Skeletal muscle satellite cell (primary cell): ENCODE data around the gene SEZ6.

Experiments
- H3K27me3 ChIP-seq: 2 replicates; pipeline ENCODE4 v1.7.0; 2013; ENCODE audit warnings: low read length; ENCODE audit not compliant: control insufficient read depth, insufficient read depth
- H3K36me3 ChIP-seq: 2 replicates; pipeline ENCODE4 v1.7.0; 2013; ENCODE audit warnings: mild to moderate bottlenecking, control low read depth, low read length; ENCODE audit not compliant: insufficient read depth
- H3K4me1 ChIP-seq: 2 replicates; pipeline ENCODE4 v1.7.0; 2013; ENCODE audit warnings: low read length; ENCODE audit not compliant: control insufficient read depth, insufficient read depth
- H3K4me2 ChIP-seq: 2 replicates; pipeline ENCODE4 v1.7.0; 2013; ENCODE audit warnings: mild to moderate bottlenecking, low read length
- H3K4me3 ChIP-seq: 2 replicates; pipeline ENCODE4 v1.7.0; 2013; ENCODE audit warnings: low read length
- H3K9ac ChIP-seq: 2 replicates; pipeline ENCODE4 v1.7.0; 2013; ENCODE audit warnings: mild to moderate bottlenecking, low read depth, low read length, moderate library complexity
- H3K9me3 ChIP-seq: replicated peaks from 2 replicates; pipeline ENCODE4 v1.7.0; 2013; ENCODE audit warnings: mild to moderate bottlenecking, control low read depth, low read length

SEZ6 gene

GRCh38 chr17:29032013-29032856, 26.4 kb upstream of the SEZ6 start:
- peaks cover 75% of the 10 kb centered on the region for H3K27me3 ChIP-seq
- no peaks in the 10 kb centered on the region for H3K36me3 ChIP-seq
- H3K4me2 ChIP-seq = no peak overlapping the region
- H3K9ac ChIP-seq = no peak overlapping the region
- peaks cover 14% of the 10 kb centered on the region for H3K9me3 ChIP-seq
- H3K4me3 ChIP-seq = no peak overlapping the region
- H3K4me1 ChIP-seq = no peaks in the 10 kb centered on the region

- no peak overlapping the region for H3K4me2 ChIP-seq
- no peaks in the 10 kb centered on the region for H3K36me3 ChIP-seq
- no peak overlapping the region for H3K9ac ChIP-seq
- H3K4me1 ChIP-seq = no peaks in the 10 kb centered on the region
- H3K27me3 ChIP-seq = peaks cover 70% of the 10 kb centered on the region
- peaks cover 14% of the 10 kb centered on the region for H3K9me3 ChIP-seq
- H3K4me3 ChIP-seq = no peak overlapping the region
Observed at GRCh38 chr17:29031488-29031887, 25.7 kb upstream of the SEZ6 start.

GRCh38 chr17:29024316-29024952, 18.6 kb upstream of the SEZ6 start:
- H3K9ac ChIP-seq = no peak overlapping the region
- no peaks in the 10 kb centered on the region for H3K36me3 ChIP-seq
- H3K27me3 ChIP-seq = peaks cover 83% of the 10 kb centered on the region
- H3K4me3 ChIP-seq = no peak overlapping the region
- H3K9me3 ChIP-seq = no peaks in the 10 kb centered on the region
- H3K4me2 ChIP-seq = no peak overlapping the region
- no peaks in the 10 kb centered on the region for H3K4me1 ChIP-seq

- no peaks in the 10 kb centered on the region for H3K4me1 ChIP-seq
- no peak overlapping the region for H3K4me2 ChIP-seq
- H3K9me3 ChIP-seq = no peaks in the 10 kb centered on the region
- peaks cover 88% of the 10 kb centered on the region for H3K27me3 ChIP-seq
- H3K36me3 ChIP-seq = no peaks in the 10 kb centered on the region
- no peak overlapping the region for H3K4me3 ChIP-seq
- H3K9ac ChIP-seq = no peak overlapping the region
Observed at GRCh38 chr17:29022074-29022473, 16.2 kb upstream of the SEZ6 start.

GRCh38 chr17:29021226-29021625, 15.4 kb upstream of the SEZ6 start:
- H3K27me3 ChIP-seq = peaks cover 95% of the 10 kb centered on the region
- no peak overlapping the region for H3K4me3 ChIP-seq
- no peak overlapping the region for H3K4me2 ChIP-seq

GRCh38 chr17:29020576-29020975, 14.7 kb upstream of the SEZ6 start:
- H3K27me3 ChIP-seq = peaks cover 93% of the 10 kb centered on the region
- no peak overlapping the region for H3K4me2 ChIP-seq
- H3K36me3 ChIP-seq = no peaks in the 10 kb centered on the region
- no peaks in the 10 kb centered on the region for H3K9me3 ChIP-seq
- no peak overlapping the region for H3K4me3 ChIP-seq
- H3K9ac ChIP-seq = no peak overlapping the region
- no peaks in the 10 kb centered on the region for H3K4me1 ChIP-seq

More at GRCh38 chr17:29021226-29021625, 15.4 kb upstream of the SEZ6 start:
- no peaks in the 10 kb centered on the region for H3K36me3 ChIP-seq
- H3K9me3 ChIP-seq = no peaks in the 10 kb centered on the region
- no peaks in the 10 kb centered on the region for H3K4me1 ChIP-seq
- H3K9ac ChIP-seq = no peak overlapping the region

GRCh38 chr17:29019475-29020181, 13.8 kb upstream of the SEZ6 start:
- Histone ChIP-seq H3K4me2 (no peak overlapping the region), H3K4me1 (no peaks in the 10 kb centered on the region), H3K9me3 (no peaks in the 10 kb centered on the region), H3K27me3 (peaks cover 94% of the 10 kb centered on the region), H3K36me3 (no peaks in the 10 kb centered on the region), H3K4me3 (no peak overlapping the region), H3K9ac (no peak overlapping the region)

- Histone ChIP-seq H3K4me1 (no peaks in the 10 kb centered on the region), H3K9ac (no peak overlapping the region), H3K9me3 (no peaks in the 10 kb centered on the region), H3K36me3 (no peaks in the 10 kb centered on the region), H3K4me2 (no peak overlapping the region), H3K27me3 (peaks cover 94% of the 10 kb centered on the region), H3K4me3 (no peak overlapping the region)
Observed at GRCh38 chr17:29018788-29019474, 13.1 kb upstream of the SEZ6 start.

GRCh38 chr17:29016345-29017210, 10.7 kb upstream of the SEZ6 start:
- H3K27me3 ChIP-seq = peaks cover 88% of the 10 kb centered on the region

GRCh38 chr17:29014716-29015115, 8.9 kb upstream of the SEZ6 start:
- H3K4me1 ChIP-seq = no peaks in the 10 kb centered on the region
- peaks cover 80% of the 10 kb centered on the region for H3K27me3 ChIP-seq
- H3K4me3 ChIP-seq = no peak overlapping the region
- no peak overlapping the region for H3K9ac ChIP-seq
- H3K36me3 ChIP-seq = no peaks in the 10 kb centered on the region
- H3K9me3 ChIP-seq = no peaks in the 10 kb centered on the region
- H3K4me2 ChIP-seq = no peak overlapping the region

More at GRCh38 chr17:29016345-29017210, 10.7 kb upstream of the SEZ6 start:
- H3K4me3 ChIP-seq = no peak overlapping the region
- H3K36me3 ChIP-seq = no peaks in the 10 kb centered on the region
- no peaks in the 10 kb centered on the region for H3K9me3 ChIP-seq
- H3K4me1 ChIP-seq = no peaks in the 10 kb centered on the region
- H3K4me2 ChIP-seq = no peak overlapping the region
- H3K9ac ChIP-seq = no peak overlapping the region
